Astrocyte (in vitro differentiated cells and primary cell): ENCODE data around the gene ARRB1. TPM values are rescaled to one million over a fixed set of nuclear protein-coding genes. Genes with fewer than 3 reads are reported as not detected.

ENCODE experiments used
- DNase-seq: peaks from one replicate; pipeline ENCODE4 v3.0.0-alpha.2; 2010; ENCODE audit warnings: low read depth
- FAIRE-seq: peaks from 2 replicates; lab custom pipeline; 2011; peaks lifted over from hg19 to GRCh38; lab: Jason Lieb, UNC
- H2AFZ ChIP-seq: 2 replicates; pipeline ENCODE4 v1.6.0; 2012; ENCODE audit warnings: low read depth, low read length, inconsistent platforms
- H3K27ac ChIP-seq: 2 replicates; pipeline ENCODE4 v1.5.1; 2011; ENCODE audit warnings: low read depth, low read length, inconsistent platforms
- H3K27me3 ChIP-seq: 2 replicates; pipeline ENCODE4 v1.6.0; 2011; ENCODE audit warnings: low read length, inconsistent platforms; ENCODE audit not compliant: insufficient read depth
- H3K36me3 ChIP-seq: 2 replicates; pipeline ENCODE4 v1.5.1; 2011; ENCODE audit warnings: low read length, inconsistent platforms; ENCODE audit not compliant: insufficient read depth
- H3K4me1 ChIP-seq: 2 replicates; pipeline ENCODE4 v1.5.1; 2011; ENCODE audit warnings: low read length, inconsistent platforms; ENCODE audit not compliant: insufficient read depth
- H3K4me2 ChIP-seq: 2 replicates; pipeline ENCODE4 v1.6.0; 2012; ENCODE audit warnings: low read length, inconsistent platforms
- H3K4me3 ChIP-seq: 2 replicates; pipeline ENCODE4 v1.5.1; 2011; ENCODE audit warnings: low read depth, mild to moderate bottlenecking, low read length, inconsistent platforms; ENCODE audit not compliant: insufficient read depth
- H3K79me2 ChIP-seq: 2 replicates; pipeline ENCODE4 v1.6.0; 2012; ENCODE audit warnings: mild to moderate bottlenecking, low read length, inconsistent platforms; ENCODE audit not compliant: insufficient read depth
- H3K9ac ChIP-seq: 2 replicates; pipeline ENCODE4 v1.6.0; 2012; ENCODE audit warnings: mild to moderate bottlenecking, low read length, inconsistent platforms
- H3K9me3 ChIP-seq: 2 replicates; pipeline ENCODE4 v1.5.1; 2012; ENCODE audit warnings: low read depth, mild to moderate bottlenecking, low read length, inconsistent platforms; ENCODE audit not compliant: insufficient read depth
- H4K20me1 ChIP-seq: 2 replicates; pipeline ENCODE4 v1.6.0; 2012; ENCODE audit warnings: low read length, inconsistent platforms; ENCODE audit not compliant: insufficient read depth
- H3K27ac Mint-ChIP-seq: one replicate; pipeline ENCODE4 v1.8.0; 2021; ENCODE audit warnings: mild to moderate bottlenecking, mixed read lengths; ENCODE audit not compliant: unreplicated experiment
- H3K27me3 Mint-ChIP-seq: one replicate; pipeline ENCODE4 v1.8.0; 2021; ENCODE audit warnings: low read depth, mixed read lengths; ENCODE audit not compliant: unreplicated experiment
- H3K36me3 Mint-ChIP-seq: one replicate; pipeline ENCODE4 v1.8.0; 2021; ENCODE audit warnings: low read depth, mixed read lengths; ENCODE audit not compliant: unreplicated experiment
- H3K4me1 Mint-ChIP-seq: one replicate; pipeline ENCODE4 v1.8.0; 2021; ENCODE audit warnings: low read depth, mixed read lengths; ENCODE audit not compliant: unreplicated experiment
- H3K4me3 Mint-ChIP-seq: one replicate; pipeline ENCODE4 v1.8.0; 2021; ENCODE audit warnings: mild to moderate bottlenecking, moderate library complexity, mixed read lengths; ENCODE audit not compliant: unreplicated experiment
- H3K9me3 Mint-ChIP-seq: one replicate; pipeline ENCODE4 v1.8.0; 2021; ENCODE audit warnings: mild to moderate bottlenecking, mixed read lengths; ENCODE audit not compliant: unreplicated experiment
- EZH2 ChIP-seq: IDR thresholded peaks from 2 replicates; pipeline ENCODE4 v1.6.1; 2012; ENCODE audit warnings: mild to moderate bottlenecking, low read length, inconsistent platforms; ENCODE audit not compliant: insufficient read depth
- total RNA-seq: library from RNA; stranded (reverse); gene quantifications from 2 replicates; pipeline ENCODE4 v1.2.1, GENCODE V29; 2021
- TF ChIP-seq, protein P1 (sequence below): IDR thresholded peaks from 2 replicates; pipeline ENCODE4 v1.5.1; 2011; ENCODE audit warnings: low read depth, mild to moderate bottlenecking, inconsistent platforms, low read length, moderate library complexity; ENCODE audit not compliant: insufficient read depth

The ARRB1 gene
- total RNA-seq, 1 donor from 2014 or later = 28.5 TPM

- no peaks in the 10 kb centered on the region for H3K4me1 Mint-ChIP-seq
- no peak for FAIRE-seq
- Histone ChIP-seq H2AFZ (no peak overlapping the region), H4K20me1 (no peaks in the 10 kb centered on the region), H3K9ac (no peak overlapping the region), H3K27ac (no peak overlapping the region), H3K4me2 (no peak overlapping the region), H3K9me3 (no peaks in the 10 kb centered on the region), H3K27me3 (peaks cover 40% of the 10 kb centered on the region), H3K79me2 (no peaks in the 10 kb centered on the region), H3K4me3 (no peak overlapping the region), H3K4me1 (peaks cover 3% of the 10 kb centered on the region), H3K36me3 (no peaks in the 10 kb centered on the region)
- no peak for TF ChIP-seq EZH2
- TF ChIP-seq, protein P1, sequence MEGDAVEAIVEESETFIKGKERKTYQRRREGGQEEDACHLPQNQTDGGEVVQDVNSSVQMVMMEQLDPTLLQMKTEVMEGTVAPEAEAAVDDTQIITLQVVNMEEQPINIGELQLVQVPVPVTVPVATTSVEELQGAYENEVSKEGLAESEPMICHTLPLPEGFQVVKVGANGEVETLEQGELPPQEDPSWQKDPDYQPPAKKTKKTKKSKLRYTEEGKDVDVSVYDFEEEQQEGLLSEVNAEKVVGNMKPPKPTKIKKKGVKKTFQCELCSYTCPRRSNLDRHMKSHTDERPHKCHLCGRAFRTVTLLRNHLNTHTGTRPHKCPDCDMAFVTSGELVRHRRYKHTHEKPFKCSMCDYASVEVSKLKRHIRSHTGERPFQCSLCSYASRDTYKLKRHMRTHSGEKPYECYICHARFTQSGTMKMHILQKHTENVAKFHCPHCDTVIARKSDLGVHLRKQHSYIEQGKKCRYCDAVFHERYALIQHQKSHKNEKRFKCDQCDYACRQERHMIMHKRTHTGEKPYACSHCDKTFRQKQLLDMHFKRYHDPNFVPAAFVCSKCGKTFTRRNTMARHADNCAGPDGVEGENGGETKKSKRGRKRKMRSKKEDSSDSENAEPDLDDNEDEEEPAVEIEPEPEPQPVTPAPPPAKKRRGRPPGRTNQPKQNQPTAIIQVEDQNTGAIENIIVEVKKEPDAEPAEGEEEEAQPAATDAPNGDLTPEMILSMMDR = no peak
- no peaks in the 10 kb centered on the region for H3K9me3 Mint-ChIP-seq
- H3K4me3 Mint-ChIP-seq = no peak overlapping the region
- no peak for DNase-seq
- no peaks in the 10 kb centered on the region for H3K36me3 Mint-ChIP-seq
- H3K27me3 Mint-ChIP-seq = peaks cover 62% of the 10 kb centered on the region
- no peak overlapping the region for H3K27ac Mint-ChIP-seq
Observed at GRCh38 chr11:75246671-75247350, 104.7 kb downstream of the ARRB1 start.

GRCh38 chr11:75246006-75246670, 105.3 kb downstream of the ARRB1 start:
- Mint-ChIP-seq H3K27ac (no peak overlapping the region), H3K36me3 (no peaks in the 10 kb centered on the region), H3K9me3 (no peaks in the 10 kb centered on the region), H3K4me3 (no peak overlapping the region), H3K4me1 (no peaks in the 10 kb centered on the region), H3K27me3 (peaks cover 60% of the 10 kb centered on the region)
- Histone ChIP-seq H3K36me3 (no peaks in the 10 kb centered on the region), H3K4me1 (peaks cover 3% of the 10 kb centered on the region), H3K79me2 (no peaks in the 10 kb centered on the region), H3K4me2 (no peak overlapping the region), H3K4me3 (no peak overlapping the region), H4K20me1 (no peaks in the 10 kb centered on the region), H3K27me3 (peaks cover 40% of the 10 kb centered on the region), H3K9me3 (no peaks in the 10 kb centered on the region), H3K9ac (no peak overlapping the region), H2AFZ (no peak overlapping the region), H3K27ac (no peak overlapping the region)
- TF ChIP-seq, protein P1 = no peak
- FAIRE-seq = no peak
- no peak for DNase-seq
